ENCODE results near the gene MAGEB4. TPM values are rescaled to one million over a fixed set of nuclear protein-coding genes. Genes with fewer than 3 reads are reported as not detected.
"Not testable (repeated sequence)": the region's sequence is repeated elsewhere in the genome, so short reads cannot be mapped to it uniquely, and the experiment has no call there.

Gene MAGEB4, protein sequence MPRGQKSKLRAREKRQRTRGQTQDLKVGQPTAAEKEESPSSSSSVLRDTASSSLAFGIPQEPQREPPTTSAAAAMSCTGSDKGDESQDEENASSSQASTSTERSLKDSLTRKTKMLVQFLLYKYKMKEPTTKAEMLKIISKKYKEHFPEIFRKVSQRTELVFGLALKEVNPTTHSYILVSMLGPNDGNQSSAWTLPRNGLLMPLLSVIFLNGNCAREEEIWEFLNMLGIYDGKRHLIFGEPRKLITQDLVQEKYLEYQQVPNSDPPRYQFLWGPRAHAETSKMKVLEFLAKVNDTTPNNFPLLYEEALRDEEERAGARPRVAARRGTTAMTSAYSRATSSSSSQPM
- total RNA-seq: not detected in 2 replicates

DNA sequence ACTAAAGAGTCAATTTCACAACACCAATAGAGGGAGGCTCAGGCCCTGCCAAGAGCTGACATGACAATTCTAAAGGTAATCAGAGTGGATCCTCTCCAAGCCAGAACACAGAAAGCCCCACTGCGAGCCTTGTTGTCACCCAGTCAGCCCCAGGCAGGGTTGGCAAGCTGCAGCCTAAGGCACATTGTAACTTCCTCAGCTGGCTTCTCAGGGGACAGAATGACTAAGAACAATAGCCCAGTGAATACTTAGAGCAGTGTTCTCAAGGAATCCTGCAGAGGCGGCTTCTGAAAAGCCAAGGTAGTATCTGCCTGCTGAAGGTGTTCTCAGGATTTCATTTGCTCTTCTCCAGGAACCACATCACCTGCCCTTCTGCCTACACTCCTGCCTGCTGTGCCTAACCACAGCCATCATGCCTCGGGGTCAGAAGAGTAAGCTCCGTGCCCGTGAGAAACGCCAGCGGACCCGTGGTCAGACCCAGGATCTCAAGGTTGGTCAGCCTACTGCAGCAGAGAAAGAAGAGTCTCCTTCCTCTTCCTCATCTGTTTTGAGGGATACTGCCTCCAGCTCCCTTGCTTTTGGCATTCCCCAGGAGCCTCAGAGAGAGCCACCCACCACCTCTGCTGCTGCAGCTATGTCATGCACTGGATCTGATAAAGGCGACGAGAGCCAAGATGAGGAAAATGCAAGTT is at the start of gene MAGEB4:
Gene MAGEB4, plus strand, starts transcription at position 277 of the 692 bp plus-strand sequence. Its CDS starts 136 bp downstream, at position 413.
- Mint-ChIP-seq H3K36me3 (ENCODE audit: low read depth) (no peaks in the 10 kb centered on the region), H3K4me3 (ENCODE audit: low read depth) (no peak within 1 kb of the TSS), H3K9me3 (no peaks in the 10 kb centered on the region), H3K4me1 (ENCODE audit: low read depth) (no peaks in the 10 kb centered on the region), H3K27ac (no peak within 1 kb of the TSS), H3K27me3 (ENCODE audit: low read depth) (no peaks in the 10 kb centered on the region)
- intact Hi-C loops (cut with micrococcal nuclease): no loop called here
- DNase-seq (ENCODE audit: low spot score): no peak

DNA sequence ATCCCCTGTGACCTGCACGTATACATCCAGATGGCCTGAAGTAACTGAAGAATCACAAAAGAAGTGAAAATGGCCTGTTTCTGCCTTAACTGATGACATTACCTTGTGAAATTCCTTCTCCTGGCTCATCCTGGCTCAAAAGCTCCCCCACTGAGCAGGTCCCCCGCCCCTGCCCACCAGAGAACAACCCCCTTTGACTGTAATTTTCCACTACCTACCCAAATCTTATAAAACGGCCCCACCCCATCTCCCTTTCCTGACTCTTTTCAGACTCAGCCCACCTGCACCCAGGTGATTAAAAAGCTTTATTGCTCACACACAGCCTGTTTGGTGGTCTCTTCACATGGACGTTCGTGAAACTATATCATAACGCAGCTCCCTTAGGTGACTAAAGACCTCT is 47.9 kb upstream of the MAGEB4 start:
- H3K27ac Mint-ChIP-seq; H3K27me3 Mint-ChIP-seq (ENCODE audit: low read depth): not testable (repeated sequence)

DNA sequence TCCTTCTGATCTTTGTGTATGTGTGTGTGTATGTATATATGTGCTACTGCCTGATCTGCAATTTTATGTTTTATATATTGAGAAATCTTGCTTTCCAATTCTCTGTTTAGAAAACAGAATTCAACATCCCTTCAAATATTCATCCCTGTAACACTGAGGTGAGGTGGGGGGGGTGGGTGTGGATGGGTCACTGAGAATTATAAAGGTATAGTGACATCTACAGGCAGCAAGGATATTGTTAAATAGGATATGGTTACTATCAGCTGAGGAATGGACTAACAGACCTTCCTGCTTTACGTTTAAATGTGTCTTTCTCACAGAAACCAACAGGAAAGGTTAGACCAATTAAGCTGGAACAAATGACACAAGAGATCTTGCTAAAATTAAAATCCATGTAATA is 45.5 kb upstream of the MAGEB4 start:
- Mint-ChIP-seq H3K9me3 (no peaks in the 10 kb centered on the region), H3K4me3 (ENCODE audit: low read depth) (no peak overlapping the region), H3K4me1 (ENCODE audit: low read depth) (no peaks in the 10 kb centered on the region), H3K36me3 (ENCODE audit: low read depth) (no peaks in the 10 kb centered on the region), H3K27ac (no peak overlapping the region), H3K27me3 (ENCODE audit: low read depth) (no peaks in the 10 kb centered on the region)
- intact Hi-C loops (cut with micrococcal nuclease): no loop called here
- DNase-seq (ENCODE audit: low spot score): no peak

More for the DNA sequence above, 47.9 kb upstream of the MAGEB4 start:
- H3K36me3 Mint-ChIP-seq (ENCODE audit: low read depth); H3K4me1 Mint-ChIP-seq (ENCODE audit: low read depth); H3K9me3 Mint-ChIP-seq; DNase-seq (ENCODE audit: low spot score); intact Hi-C loops (cut with micrococcal nuclease); H3K4me3 Mint-ChIP-seq (ENCODE audit: low read depth): not testable (repeated sequence)

DNA sequence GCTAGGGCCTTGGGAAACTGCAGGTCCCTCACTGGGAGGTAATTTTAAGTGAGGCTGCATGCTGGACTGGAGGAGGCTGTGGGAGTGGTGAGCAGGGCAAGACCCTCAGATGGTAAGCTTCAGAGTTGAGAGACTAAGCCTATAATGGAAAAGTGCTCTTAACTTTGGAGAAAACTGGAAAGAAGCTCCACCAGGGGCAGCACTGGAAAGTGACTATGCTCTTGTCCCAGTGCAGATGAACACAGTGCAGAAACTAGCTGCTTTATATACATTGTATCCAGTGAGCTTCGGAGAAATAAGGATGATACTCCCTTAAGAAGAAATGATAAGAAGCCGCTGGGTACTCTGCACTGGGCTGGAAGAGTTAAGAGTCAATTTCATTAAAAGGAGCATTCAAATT is 29.6 kb upstream of the MAGEB4 start:
- intact Hi-C loops (cut with micrococcal nuclease): no loop called here
- no peak overlapping the region for H3K4me3 Mint-ChIP-seq (ENCODE audit: low read depth)
- H3K9me3 Mint-ChIP-seq: no peaks in the 10 kb centered on the region
- H3K4me1 Mint-ChIP-seq (ENCODE audit: low read depth): no peaks in the 10 kb centered on the region
- no peaks in the 10 kb centered on the region for H3K27me3 Mint-ChIP-seq (ENCODE audit: low read depth)
- no peak overlapping the region for H3K27ac Mint-ChIP-seq
- DNase-seq (ENCODE audit: low spot score): no peak
- no peaks in the 10 kb centered on the region for H3K36me3 Mint-ChIP-seq (ENCODE audit: low read depth)

DNA sequence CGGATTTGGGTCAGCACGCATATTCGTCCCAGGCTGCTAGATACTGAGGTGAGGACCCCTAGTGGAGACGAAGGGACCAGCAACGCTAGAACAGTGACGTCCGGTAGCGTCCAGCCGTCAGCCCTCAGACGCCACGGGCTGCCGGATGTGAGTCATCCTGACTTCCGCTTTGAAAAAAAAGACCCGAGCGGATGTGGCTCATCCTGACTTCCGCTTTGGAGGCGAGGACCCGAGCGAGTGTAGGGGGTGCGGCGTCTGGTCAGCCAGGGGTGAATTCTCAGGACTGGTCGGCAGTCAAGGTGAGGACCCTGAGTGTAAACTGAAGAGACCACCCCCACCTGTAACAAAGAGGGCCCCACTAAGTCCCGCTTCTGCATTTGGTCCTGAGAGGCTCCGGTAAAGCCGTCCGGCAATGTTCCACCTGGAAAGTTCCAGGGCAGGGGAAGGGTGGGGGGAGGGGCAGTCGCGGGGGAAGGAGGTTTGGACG is 26.4 kb upstream of the MAGEB4 start, which contains the start of gene MAGEB2:
Gene MAGEB2, plus strand, starts transcription at position 207 of the 487 bp plus-strand sequence. CDS start 3,018 bp downstream, outside the sequence.
- intact Hi-C loops (cut with micrococcal nuclease): no loop called here
- Mint-ChIP-seq H3K9me3 (no peaks in the 10 kb centered on the region), H3K36me3 (ENCODE audit: low read depth) (no peaks in the 10 kb centered on the region), H3K4me1 (ENCODE audit: low read depth) (no peaks in the 10 kb centered on the region), H3K27ac (no peak within 1 kb of the TSS), H3K4me3 (ENCODE audit: low read depth) (no peak within 1 kb of the TSS), H3K27me3 (ENCODE audit: low read depth) (no peaks in the 10 kb centered on the region)
- DNase-seq (ENCODE audit: low spot score): no peak

DNA sequence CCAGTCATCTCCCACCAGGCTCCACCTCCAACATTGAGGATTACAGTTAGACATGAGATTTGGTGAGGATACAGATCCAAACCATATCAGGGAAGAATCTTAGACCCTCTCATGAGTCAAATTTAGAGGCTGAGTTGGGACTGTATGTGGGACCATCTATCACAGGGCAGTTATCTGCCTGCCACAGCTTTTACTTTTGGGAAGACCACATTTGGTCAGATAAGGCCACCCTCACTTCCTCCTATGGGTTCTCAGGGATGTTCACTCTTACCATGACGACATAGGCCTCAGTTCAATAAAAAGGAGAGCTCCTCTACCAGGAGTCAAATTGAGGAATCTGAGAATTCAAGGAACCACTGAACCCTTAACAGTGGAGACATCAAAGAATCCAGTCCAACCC is 24.3 kb upstream of the MAGEB4 start:
- Mint-ChIP-seq H3K9me3 (no peaks in the 10 kb centered on the region), H3K27ac (no peak overlapping the region), H3K4me1 (ENCODE audit: low read depth) (no peaks in the 10 kb centered on the region), H3K4me3 (ENCODE audit: low read depth) (no peak overlapping the region), H3K27me3 (ENCODE audit: low read depth) (no peaks in the 10 kb centered on the region), H3K36me3 (ENCODE audit: low read depth) (no peaks in the 10 kb centered on the region)
- intact Hi-C loops (cut with micrococcal nuclease): no loop called here
- no peak for DNase-seq (ENCODE audit: low spot score)

DNA sequence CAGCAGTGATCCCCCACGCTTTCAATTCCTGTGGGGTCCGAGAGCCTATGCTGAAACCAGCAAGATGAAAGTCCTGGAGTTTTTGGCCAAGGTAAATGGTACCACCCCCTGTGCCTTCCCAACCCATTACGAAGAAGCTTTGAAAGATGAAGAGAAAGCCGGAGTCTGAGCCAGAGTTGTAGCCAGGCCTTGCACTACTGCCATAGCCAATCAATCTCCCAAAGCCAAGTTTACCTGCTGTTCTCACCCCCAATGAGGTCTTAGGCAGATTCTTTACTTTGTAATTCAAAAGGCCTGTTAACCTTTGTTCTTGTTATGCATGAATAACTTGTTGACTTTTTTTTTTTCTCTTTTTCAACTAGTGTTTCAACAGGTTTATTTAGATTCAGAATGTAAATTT is 22.4 kb upstream of the MAGEB4 start:
- Mint-ChIP-seq H3K4me1 (ENCODE audit: low read depth) (no peaks in the 10 kb centered on the region), H3K9me3 (no peaks in the 10 kb centered on the region), H3K27me3 (ENCODE audit: low read depth) (no peaks in the 10 kb centered on the region)

DNA sequence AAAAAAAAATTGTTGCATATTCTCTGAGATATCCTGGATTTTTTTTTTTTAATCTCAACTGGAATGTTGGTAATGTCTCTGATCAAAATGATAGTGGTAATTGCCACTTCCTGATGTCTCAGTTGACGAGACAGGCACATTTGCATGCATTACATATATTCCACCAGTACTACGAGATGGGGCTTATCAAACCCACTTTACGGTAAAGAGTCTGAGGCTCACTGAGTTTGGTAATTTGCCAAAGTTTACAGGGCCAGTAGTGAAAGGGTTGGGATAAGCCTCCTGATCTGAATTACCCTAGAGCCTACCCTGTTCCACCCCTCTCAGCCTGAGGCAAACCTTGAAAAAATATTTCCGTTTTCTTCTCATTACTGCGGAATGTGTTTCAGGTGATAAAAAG is 21.1 kb upstream of the MAGEB4 start:
- no peaks in the 10 kb centered on the region for H3K9me3 Mint-ChIP-seq
- no peak overlapping the region for H3K27ac Mint-ChIP-seq
- no peaks in the 10 kb centered on the region for H3K36me3 Mint-ChIP-seq (ENCODE audit: low read depth)
- no peaks in the 10 kb centered on the region for H3K27me3 Mint-ChIP-seq (ENCODE audit: low read depth)
- DNase-seq (ENCODE audit: low spot score): no peak
- no peak overlapping the region for H3K4me3 Mint-ChIP-seq (ENCODE audit: low read depth)
- H3K4me1 Mint-ChIP-seq (ENCODE audit: low read depth): no peaks in the 10 kb centered on the region
- intact Hi-C loops (cut with micrococcal nuclease): no loop called here

More for the DNA sequence above, 22.4 kb upstream of the MAGEB4 start:
- DNase-seq (ENCODE audit: low spot score): no peak
- Mint-ChIP-seq H3K4me3 (ENCODE audit: low read depth) (no peak overlapping the region), H3K27ac (no peak overlapping the region), H3K36me3 (ENCODE audit: low read depth) (no peaks in the 10 kb centered on the region)
- intact Hi-C loops (cut with micrococcal nuclease): no loop called here

DNA sequence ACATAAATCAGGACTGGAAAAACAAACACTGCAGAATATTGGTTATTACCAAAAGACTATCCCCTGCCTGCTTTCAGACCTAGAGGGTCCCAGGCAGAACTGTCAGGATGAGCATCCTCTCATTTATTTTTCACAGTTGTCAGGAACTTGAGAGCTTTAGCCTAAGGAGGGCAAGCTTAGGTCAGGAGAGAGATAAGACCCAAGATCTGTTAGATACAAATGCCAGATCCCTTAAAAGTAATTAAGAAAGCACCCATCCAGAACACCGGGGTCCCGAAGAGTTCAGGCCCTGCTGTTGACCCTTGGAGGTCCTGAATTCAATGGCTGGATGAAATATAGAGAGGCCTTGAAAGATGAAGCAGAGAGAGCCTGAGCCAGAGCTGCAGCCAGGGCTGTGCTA is 17.3 kb upstream of the MAGEB4 start:
- H3K4me1 Mint-ChIP-seq (ENCODE audit: low read depth): no peaks in the 10 kb centered on the region
- H3K27me3 Mint-ChIP-seq (ENCODE audit: low read depth): no peaks in the 10 kb centered on the region
- H3K36me3 Mint-ChIP-seq (ENCODE audit: low read depth): no peaks in the 10 kb centered on the region
- DNase-seq (ENCODE audit: low spot score): no peak
- intact Hi-C loops (cut with micrococcal nuclease): no loop called here
- H3K9me3 Mint-ChIP-seq: no peaks in the 10 kb centered on the region
- H3K4me3 Mint-ChIP-seq (ENCODE audit: low read depth): no peak overlapping the region
- no peak overlapping the region for H3K27ac Mint-ChIP-seq

DNA sequence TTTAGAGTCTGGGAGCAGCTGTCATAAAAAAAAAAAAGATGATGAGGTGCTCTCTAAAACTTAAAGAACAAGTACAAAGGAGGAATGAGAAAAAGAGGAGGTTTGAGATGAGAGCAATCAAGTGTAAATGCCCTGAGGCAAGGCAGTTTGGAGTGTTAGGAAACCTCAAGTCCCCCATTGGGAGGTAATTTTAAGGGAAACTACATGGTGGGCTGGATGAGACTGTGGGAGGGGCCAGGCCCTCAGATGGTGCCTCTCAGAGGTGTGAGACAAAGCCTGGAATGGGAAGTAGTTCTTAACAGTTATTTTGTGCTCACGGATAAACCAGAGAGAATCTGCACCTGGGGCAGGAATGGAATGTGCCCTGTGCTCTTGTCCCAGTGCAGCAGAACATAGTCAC is 13.3 kb upstream of the MAGEB4 start:
- no peak for DNase-seq (ENCODE audit: low spot score)
- Mint-ChIP-seq H3K4me1 (ENCODE audit: low read depth) (no peaks in the 10 kb centered on the region), H3K4me3 (ENCODE audit: low read depth) (no peak overlapping the region), H3K9me3 (no peaks in the 10 kb centered on the region), H3K27ac (no peak overlapping the region), H3K27me3 (ENCODE audit: low read depth) (no peaks in the 10 kb centered on the region), H3K36me3 (ENCODE audit: low read depth) (no peaks in the 10 kb centered on the region)
- intact Hi-C loops (cut with micrococcal nuclease): no loop called here

DNA sequence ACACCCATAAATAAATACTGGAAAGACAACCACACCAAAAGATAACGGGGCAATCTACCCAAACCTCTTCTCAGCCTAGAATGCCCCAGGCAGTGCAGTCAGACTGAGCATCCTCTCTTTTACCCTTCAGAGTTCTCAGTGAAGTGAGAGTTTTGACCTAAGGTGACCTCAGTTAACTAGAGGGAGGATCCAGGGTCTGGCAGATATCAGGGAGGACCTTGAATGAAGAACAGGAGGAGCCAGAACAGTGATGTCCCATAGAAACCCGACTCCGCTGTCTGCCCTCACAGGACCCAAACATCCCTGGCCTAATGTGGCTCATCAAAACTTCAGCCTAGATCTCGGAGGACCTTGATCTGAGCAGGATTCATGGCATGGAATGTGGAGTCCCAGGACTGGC is 11.4 kb upstream of the MAGEB4 start, which contains the start of gene MAGEB3:
Gene MAGEB3, plus strand, starts transcription at position 263 of the 400 bp plus-strand sequence. CDS start 5,268 bp downstream, outside the sequence.
- intact Hi-C loops (cut with micrococcal nuclease): no loop called here
- Mint-ChIP-seq H3K9me3 (no peaks in the 10 kb centered on the region), H3K4me1 (ENCODE audit: low read depth) (no peaks in the 10 kb centered on the region), H3K36me3 (ENCODE audit: low read depth) (no peaks in the 10 kb centered on the region), H3K27ac (no peak within 1 kb of the TSS), H3K27me3 (ENCODE audit: low read depth) (no peaks in the 10 kb centered on the region), H3K4me3 (ENCODE audit: low read depth) (no peak within 1 kb of the TSS)
- no peak for DNase-seq (ENCODE audit: low spot score)

DNA sequence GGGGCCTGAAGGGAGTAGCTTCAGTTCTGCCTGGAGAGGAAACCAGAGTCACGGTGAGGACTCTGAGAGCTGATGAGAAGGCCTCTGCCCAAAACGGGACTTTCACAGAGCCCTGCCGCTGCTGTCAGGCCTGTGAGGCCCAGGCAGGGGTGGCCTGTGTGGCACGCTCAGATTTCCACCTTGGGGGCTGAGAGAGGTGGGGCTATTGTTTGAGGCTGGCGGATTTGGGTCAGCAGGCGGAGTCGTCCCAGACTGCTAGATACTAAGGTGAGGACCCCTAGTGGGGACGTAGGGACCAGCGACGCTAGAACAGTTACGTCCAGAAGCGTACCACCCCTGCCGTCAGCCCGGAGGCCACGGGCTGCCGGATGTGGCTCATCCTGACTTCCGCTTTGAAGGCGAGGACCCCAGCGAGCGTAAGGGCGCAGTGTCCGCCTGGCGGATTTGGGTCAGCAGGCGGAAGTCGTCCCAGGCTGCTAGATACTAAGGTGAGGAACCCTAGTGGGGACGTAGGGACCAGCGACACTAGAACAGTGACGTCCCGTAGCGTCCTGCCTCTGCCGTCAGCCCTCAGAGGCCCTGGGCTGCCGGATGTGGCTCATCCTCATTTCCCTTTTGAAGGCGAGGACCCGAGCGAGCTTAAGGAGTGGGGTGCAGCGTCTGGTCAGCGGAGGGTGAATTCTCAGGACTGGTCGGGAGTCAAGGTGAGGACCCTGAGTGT is 5.1 kb downstream of the MAGEB4 start, which contains the start of gene MAGEB1:
Gene MAGEB1, plus strand, starts transcription at position 378 of the 721 bp plus-strand sequence. CDS start 3,348 bp downstream, outside the sequence.
- Mint-ChIP-seq H3K9me3 (no peaks in the 10 kb centered on the region), H3K4me1 (ENCODE audit: low read depth) (no peaks in the 10 kb centered on the region), H3K27me3 (ENCODE audit: low read depth) (no peaks in the 10 kb centered on the region), H3K36me3 (ENCODE audit: low read depth) (no peaks in the 10 kb centered on the region), H3K4me3 (ENCODE audit: low read depth) (no peak within 1 kb of the TSS), H3K27ac (no peak within 1 kb of the TSS)
- intact Hi-C loops (cut with micrococcal nuclease): no loop called here
- DNase-seq (ENCODE audit: low spot score): no peak
